Sigmoid colon (tissue), 4 donors: ENCODE measurements around the gene LARGE1.

Experiments used
- CTCF ChIP-seq, 4 experiments: fragments of 450-650 bp in 3 of 4; fragments of 200-600 bp in 1 of 4; IDR thresholded peaks; one replicate each; pipeline ENCODE4 v1.5.1; 2016 to 2019; ENCODE audit warnings: antibody characterized with exemption in 4 of 4, mild to moderate bottlenecking in 3 of 4, moderate library complexity in 2 of 4
- POLR2A ChIP-seq, 2 donors: fragments of 450-650 bp; IDR thresholded peaks; one replicate each; pipeline ENCODE4 v1.6.1; 2016; ENCODE audit warnings: antibody characterized with exemption in 2 of 2, mild to moderate bottlenecking in 2 of 2, moderate library complexity in 2 of 2
- POLR2AphosphoS5 ChIP-seq, 4 donors: sonication (generic); formaldehyde crosslinking; IDR thresholded peaks; one replicate each; pipeline ENCODE4 v1.6.1; 2017; ENCODE audit warnings: antibody characterized with exemption in 4 of 4

- TF ChIP-seq CTCF (IDR thresholded peaks at IDR 0.05) (no peak), POLR2A (IDR thresholded peaks at IDR 0.05) (no peak), POLR2AphosphoS5 (IDR thresholded peaks at IDR 0.05) (peak in 3 of 4 donors; percentile 12 to 25 (median 20))
Observed at GRCh38 chr22:33785283-33785968, 134.8 kb downstream of the LARGE1 start.
